ENCODE measurements around the gene PPP1R12B. TPM values are rescaled to one million over a fixed set of nuclear protein-coding genes. Genes with fewer than 3 reads are reported as not detected.

The PPP1R12B gene
- 7.2 TPM for total RNA-seq (ENCODE audit: unreplicated experiment)
- long read RNA-seq = 0 reads

GRCh38 chr1:202348509-202349205 is at the start of gene PPP1R12B:
TSS of gene PPP1R12B (plus strand) at chr1:202348699. CDS start at chr1:202348852, 153 bp downstream.
- peak; percentile 91 for DNase-seq (ENCODE audit: low spot score)
- H3K27ac Mint-ChIP-seq (ENCODE audit: unreplicated experiment) = peak within 1 kb of the TSS; percentile 94
- peaks cover 10% of the 10 kb centered on the region for H3K4me1 Mint-ChIP-seq (ENCODE audit: unreplicated experiment)
- H3K27me3 Mint-ChIP-seq (ENCODE audit: unreplicated experiment) = peaks cover 9% of the 10 kb centered on the region
- H3K36me3 Mint-ChIP-seq (ENCODE audit: low read depth, unreplicated experiment) = no peaks in the 10 kb centered on the region
- no peak for TF ChIP-seq CTCF (IDR thresholded peaks at IDR 0.05; ENCODE audit: unreplicated experiment)
- H3K4me3 Mint-ChIP-seq (ENCODE audit: unreplicated experiment) = peak within 1 kb of the TSS; percentile 96
- no peaks in the 10 kb centered on the region for H3K9me3 Mint-ChIP-seq (ENCODE audit: unreplicated experiment)

GRCh38 chr1:202302166-202302565 is 46.3 kb upstream of the PPP1R12B start:
- peaks cover 2% of the 10 kb centered on the region for H3K27me3 Mint-ChIP-seq (ENCODE audit: unreplicated experiment)
- no peak for TF ChIP-seq CTCF (IDR thresholded peaks at IDR 0.05; ENCODE audit: unreplicated experiment)
- no peak overlapping the region for H3K27ac Mint-ChIP-seq (ENCODE audit: unreplicated experiment)
- H3K9me3 Mint-ChIP-seq (ENCODE audit: unreplicated experiment) = no peaks in the 10 kb centered on the region
- H3K36me3 Mint-ChIP-seq (ENCODE audit: low read depth, unreplicated experiment) = no peaks in the 10 kb centered on the region
- H3K4me3 Mint-ChIP-seq (ENCODE audit: unreplicated experiment) = no peak overlapping the region
- H3K4me1 Mint-ChIP-seq (ENCODE audit: unreplicated experiment) = no peaks in the 10 kb centered on the region
- DNase-seq (ENCODE audit: low spot score) = no peak

- H3K4me1 Mint-ChIP-seq (ENCODE audit: unreplicated experiment) = peaks cover 9% of the 10 kb centered on the region
- DNase-seq (ENCODE audit: low spot score) = no peak
- no peak for TF ChIP-seq CTCF (IDR thresholded peaks at IDR 0.05; ENCODE audit: unreplicated experiment)
- H3K4me3 Mint-ChIP-seq (ENCODE audit: unreplicated experiment) = no peak overlapping the region
- no peaks in the 10 kb centered on the region for H3K36me3 Mint-ChIP-seq (ENCODE audit: low read depth, unreplicated experiment)
- H3K9me3 Mint-ChIP-seq (ENCODE audit: unreplicated experiment) = no peaks in the 10 kb centered on the region
- no peak overlapping the region for H3K27ac Mint-ChIP-seq (ENCODE audit: unreplicated experiment)
- peaks cover 5% of the 10 kb centered on the region for H3K27me3 Mint-ChIP-seq (ENCODE audit: unreplicated experiment)
Measured at GRCh38 chr1:202304375-202304774, 44.1 kb upstream of the PPP1R12B start.

GRCh38 chr1:202305168-202305567 is 43.3 kb upstream of the PPP1R12B start:
- H3K36me3 Mint-ChIP-seq (ENCODE audit: low read depth, unreplicated experiment) = no peaks in the 10 kb centered on the region
- DNase-seq (ENCODE audit: low spot score) = no peak
- H3K4me1 Mint-ChIP-seq (ENCODE audit: unreplicated experiment) = peaks cover 9% of the 10 kb centered on the region
- H3K27ac Mint-ChIP-seq (ENCODE audit: unreplicated experiment) = no peak overlapping the region
- no peaks in the 10 kb centered on the region for H3K9me3 Mint-ChIP-seq (ENCODE audit: unreplicated experiment)
- no peak overlapping the region for H3K4me3 Mint-ChIP-seq (ENCODE audit: unreplicated experiment)
- H3K27me3 Mint-ChIP-seq (ENCODE audit: unreplicated experiment) = peaks cover 8% of the 10 kb centered on the region
- no peak for TF ChIP-seq CTCF (IDR thresholded peaks at IDR 0.05; ENCODE audit: unreplicated experiment)

- Mint-ChIP-seq H3K27ac (ENCODE audit: unreplicated experiment) (no peak overlapping the region), H3K9me3 (ENCODE audit: unreplicated experiment) (no peaks in the 10 kb centered on the region), H3K36me3 (ENCODE audit: low read depth, unreplicated experiment) (no peaks in the 10 kb centered on the region), H3K4me3 (ENCODE audit: unreplicated experiment) (no peak overlapping the region), H3K27me3 (ENCODE audit: unreplicated experiment) (peaks cover 10% of the 10 kb centered on the region), H3K4me1 (ENCODE audit: unreplicated experiment) (peaks cover 12% of the 10 kb centered on the region)
- no peak for DNase-seq (ENCODE audit: low spot score)
- TF ChIP-seq CTCF (IDR thresholded peaks at IDR 0.05; ENCODE audit: unreplicated experiment) = no peak
Measured at GRCh38 chr1:202306535-202307345, 41.8 kb upstream of the PPP1R12B start.
